Ovary (tissue), 10 donors: Measurements from ENCODE around the gene BOLA3. TPM values are rescaled to one million over a fixed set of nuclear protein-coding genes. Genes with fewer than 3 reads are reported as not detected.

Experiments
- DNase-seq, 5 donors: peaks; one replicate each; pipeline ENCODE4 v3.0.0-alpha.2; 2019 to 2020
- H3K27ac ChIP-seq, 2 donors: fragments of 200-600 bp; one replicate each; pipeline versions ENCODE4 v1.5.1 to v1.8.0; 2019 to 2022
- H3K27me3 ChIP-seq: fragments of 200-600 bp; one replicate; pipeline ENCODE4 v1.8.0; 2022
- H3K36me3 ChIP-seq: fragments of 200-600 bp; sonication (generic); one replicate; pipeline ENCODE4 v1.5.1; 2019
- H3K4me1 ChIP-seq: one replicate; pipeline ENCODE4 v1.8.1; 2013; ENCODE audit warnings: mild to moderate bottlenecking, moderate library complexity; ENCODE audit not compliant: insufficient read depth
- H3K4me3 ChIP-seq: fragments of 200-600 bp; sonication (generic); one replicate; pipeline ENCODE4 v1.5.1; 2017
- H3K9me3 ChIP-seq, 2 donors: fragments of 200-600 bp in 1 of 2; sonication (generic) in 1 of 2; one replicate each; pipeline versions ENCODE4 v1.5.1 to v1.8.1; 2013 to 2019; ENCODE audit warnings: mild to moderate bottlenecking in 1 of 2, moderate library complexity in 1 of 2
- CTCF ChIP-seq, 3 donors: fragments of 450-650 bp in 2 of 3; fragments of 200-600 bp in 1 of 3; IDR thresholded peaks; one replicate each; pipeline versions ENCODE4 v1.5.1 to v1.8.0; 2016 to 2022; ENCODE audit warnings: antibody characterized with exemption in 3 of 3, mild to moderate bottlenecking in 1 of 3
- EP300 ChIP-seq: sonication (generic); formaldehyde crosslinking; IDR thresholded peaks from one replicate; pipeline ENCODE4 v1.6.1; 2017; ENCODE audit warnings: antibody characterized with exemption
- POLR2A ChIP-seq: fragments of 450-650 bp; IDR thresholded peaks from one replicate; pipeline ENCODE4 v1.6.1; 2017; ENCODE audit warnings: antibody characterized with exemption, mild to moderate bottlenecking, moderate library complexity
- WGBS, 3 donors: extraction: QIAGEN DNeasy Blood & Tissue Kit in 1 of 3; methylation state at CpG; one replicate each; pipeline versions ENCODE4 v1.1.5 to v1.1.7; 2013 to 2017; 5-methylcytosine and 5-hydroxymethylcytosine counted together
- intact Hi-C, 4 donors: fragments of 100-400 bp; cut with DNase I; formaldehyde crosslinking; loops; one replicate each; pipeline versions ENCODE4 v1.11.0 to v1.15.1; 2022 to 2023
- long read RNA-seq, 3 donors: library from polyadenylated mRNA in 2 of 3; unstranded in 2 of 3; transcript quantifications; one replicate each; pipeline ENCODE4 v2.0.0 and lab custom pipeline, GENCODE V29; 2021 to 2026
- polyA plus RNA-seq, 2 donors: library from polyadenylated mRNA; stranded (reverse); fragments of 200-250 nt in 1 of 2; fragments of 350-450 nt in 1 of 2; fragmentation: Illumina TruSeq in 1 of 2; extraction: RNeasy Lipid Tissue Mini Kit (QIAGEN cat#74804) in 1 of 2; gene quantifications; one replicate each; pipeline ENCODE4 v1.2.3, GENCODE V29; 2013 to 2014
- total RNA-seq, 7 donors: library from RNA; depleted of rRNA in 2 of 7; stranded (reverse); fragments of >200 nt in 2 of 7; fragmentation: NEBNext Ultra II Directional in 3 of 7; extraction: Animal tissue kit (Norgen Biotek cat#: 25700) in 3 of 7; gene quantifications; one replicate each; pipeline versions ENCODE4 v1.1.0 to v1.2.4, GENCODE V29; 2016 to 2023
- donor health status: DM: no; HTN: no; CAD: no; lungs with moderate emphysema.
- donor health status: DM: no; HTN: no; CAD: no.
- donor health status: Bipolar disorder and iron deficiency.
- donor health status: DM: yes; HTN: yes; CAD: no.
- donor health status: DM: no; HTN: no; CAD: no.
- donor health status: DM: yes; HTN: yes; CAD: no.

BOLA3 gene
- total RNA-seq (10 to 100 TPM in 6 of 7 donors, 1 to 10 TPM in 1; 8.2 to 30.1 (median 15.3) TPM), polyA plus RNA-seq (10 to 100 TPM; 20.9 to 34.4 TPM)
- long read RNA-seq, donor 1, partial matches to known transcripts = 0 of 2 reads
- long read RNA-seq, donor 1, other reads (novel, unspliced or antisense) = 0 of 2 reads
- long read RNA-seq, donor 2, transcript BOLA3-201 (3 exons, 444 nt) = minor isoform, 7 of 38 reads
- long read RNA-seq, donor 2, transcript BOLA3-202 (4 exons, 639 nt) = major isoform, 21 of 38 reads
- long read RNA-seq, donor 2, partial matches to known transcripts = 9 of 38 reads
- long read RNA-seq, donor 2, other reads (novel, unspliced or antisense) = 0 of 38 reads
- long read RNA-seq, donor 3, transcript BOLA3-201 (3 exons, 444 nt) = major isoform, 11 of 26 reads
- long read RNA-seq, donor 3, transcript BOLA3-202 (4 exons, 639 nt) = minor isoform, 7 of 26 reads
- long read RNA-seq, donor 3, partial matches to known transcripts = 0 of 26 reads
- long read RNA-seq, donor 3, other reads (novel, unspliced or antisense) = 0 of 26 reads

GRCh38 chr2:74147727-74148456 is at the start of gene BOLA3:
TSS of gene BOLA3 (minus strand) at chr2:74147912. CDS start at chr2:74147874, 38 bp downstream.
- Histone ChIP-seq H3K9me3 (no peaks in the 10 kb centered on the region), H3K27ac (peak within 1 kb of the TSS in 1 of 2 donors; percentile 24), H3K4me1 (peaks cover 8% of the 10 kb centered on the region), H3K27me3 (no peaks in the 10 kb centered on the region), H3K36me3 (no peaks in the 10 kb centered on the region), H3K4me3 (peak within 1 kb of the TSS; percentile 93)
- DNase-seq = peak; percentile 68 to 87 (median 78)
- intact Hi-C loops = loop anchor here in 1 of 4 donors (5.0 to 10.0 kb wide), 2 partner anchors 107 to 184 kb away; no protein-coding TSS in a partner anchor
- TF ChIP-seq CTCF (IDR thresholded peaks at IDR 0.05) = peak; percentile 26 to 70 (median 62)
- TF ChIP-seq EP300 = no peak
- WGBS, 3 donors = 0 to 1% (median 0%) methylated on average over 33 to 67 of the region's 67 CpGs

DNA sequence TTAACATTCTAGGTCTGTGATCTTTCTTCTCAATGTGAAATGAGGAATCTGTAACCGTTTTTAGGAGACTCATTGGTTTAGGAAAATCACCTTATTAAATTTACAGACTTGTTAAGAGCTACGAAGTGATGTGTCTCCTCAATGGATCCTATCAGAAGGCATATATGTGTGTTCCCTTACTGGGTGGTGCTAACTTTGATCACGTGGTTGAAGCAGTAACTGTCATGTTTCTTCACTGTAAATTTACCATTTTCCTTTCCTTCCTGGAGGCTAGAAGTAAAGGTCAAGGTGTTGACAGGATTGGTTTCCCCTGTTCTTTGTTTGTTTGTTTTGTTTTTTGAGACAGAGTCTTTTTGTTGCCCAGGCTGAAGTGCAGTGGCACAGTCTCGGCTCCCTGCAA is 49.3 kb upstream of the BOLA3 start:
- WGBS, 3 donors = 54 to 63% (median 57%) methylated on average over 4 of the region's 4 CpGs
- H3K27ac ChIP-seq = no peak overlapping the region
- no peak overlapping the region for H3K4me3 ChIP-seq
- TF ChIP-seq EP300 = no peak
- TF ChIP-seq POLR2A = no peak
- no peak for TF ChIP-seq CTCF (IDR thresholded peaks at IDR 0.05)
- no peaks in the 10 kb centered on the region for H3K9me3 ChIP-seq
- no peaks in the 10 kb centered on the region for H3K36me3 ChIP-seq
- no peak for DNase-seq
- H3K27me3 ChIP-seq = no peaks in the 10 kb centered on the region
- H3K4me1 ChIP-seq = peaks cover 8% of the 10 kb centered on the region
- intact Hi-C loops = no loop called here

- H3K9me3 ChIP-seq = no peaks in the 10 kb centered on the region
- no peak overlapping the region for H3K27ac ChIP-seq
- intact Hi-C loops = no loop called here
- no peak overlapping the region for H3K4me3 ChIP-seq
- TF ChIP-seq EP300 (no peak), POLR2A (no peak), CTCF (IDR thresholded peaks at IDR 0.05) (no peak)
- H3K27me3 ChIP-seq = no peaks in the 10 kb centered on the region
- no peak for DNase-seq
- peaks cover 2% of the 10 kb centered on the region for H3K4me1 ChIP-seq
- H3K36me3 ChIP-seq = no peaks in the 10 kb centered on the region
- 77 to 96% (median 86%) methylated on average over 1 of the region's 1 CpG for WGBS, 3 donors
Measured at GRCh38 chr2:74194799-74195198, 47.1 kb upstream of the BOLA3 start.

DNA sequence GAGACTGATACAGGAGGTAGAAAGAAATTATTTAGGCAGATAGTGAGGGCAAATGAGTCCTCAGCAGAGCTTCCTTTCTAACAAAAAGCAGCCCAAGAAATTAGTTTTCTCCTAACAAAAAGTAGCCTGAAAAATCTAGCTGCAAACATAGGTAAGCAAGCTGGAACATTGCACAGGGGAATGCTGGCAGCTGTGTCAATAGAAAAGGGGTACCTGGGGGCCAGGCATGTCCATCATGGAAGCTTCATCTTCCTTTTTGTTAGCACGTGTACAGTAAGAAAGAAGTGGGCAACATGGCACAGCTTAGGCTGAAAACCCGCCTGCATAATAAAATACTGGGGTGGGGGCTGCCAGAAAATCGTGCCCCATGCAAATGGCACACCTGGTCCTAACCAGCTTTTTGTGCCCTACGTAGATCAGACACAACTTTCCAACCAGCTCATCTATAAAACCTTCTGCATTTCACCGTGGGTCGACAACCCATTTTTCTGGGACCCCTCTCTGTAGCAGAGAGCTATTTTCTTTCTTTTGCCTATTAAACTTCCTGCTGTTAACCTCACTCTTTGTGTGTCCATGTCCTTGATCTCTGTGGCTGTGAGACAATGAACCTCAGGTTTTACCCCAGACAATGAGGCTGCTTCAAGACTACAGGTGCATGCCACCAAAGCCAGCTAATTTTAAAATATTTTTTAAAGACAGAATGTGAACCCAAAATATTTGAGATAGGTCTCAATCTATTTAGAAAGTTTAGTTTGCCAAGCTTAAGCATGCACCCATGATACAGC is 44.1 kb upstream of the BOLA3 start:
- no peaks in the 10 kb centered on the region for H3K36me3 ChIP-seq
- no peaks in the 10 kb centered on the region for H3K9me3 ChIP-seq
- TF ChIP-seq POLR2A = no peak
- WGBS, 3 donors = 59 to 78% (median 72%) methylated on average over 6 of the region's 6 CpGs
- DNase-seq = no peak
- H3K27ac ChIP-seq = no peak overlapping the region
- intact Hi-C loops = no loop called here
- no peaks in the 10 kb centered on the region for H3K4me1 ChIP-seq
- no peak overlapping the region for H3K4me3 ChIP-seq
- no peaks in the 10 kb centered on the region for H3K27me3 ChIP-seq
